Smooth muscle cell (in vitro differentiated cells): ENCODE measurements around the gene DYSF. TPM values are rescaled to one million over a fixed set of nuclear protein-coding genes. Genes with fewer than 3 reads are reported as not detected.

Experiments used
- DNase-seq: peaks from one replicate; lab custom pipeline; 2025; ENCODE audit not compliant: unreplicated experiment; lab: John Stamatoyannopoulos, UW
- H2AFZ ChIP-seq: fragments of 200-600 bp; sonication (generic); 2 replicates; pipeline ENCODE4 v1.6.0; 2016; ENCODE audit warnings: antibody characterized with exemption, low read depth, mild to moderate bottlenecking
- H3F3A ChIP-seq: fragments of 200-600 bp; sonication (generic); 2 replicates; pipeline ENCODE4 v1.6.0; 2017; ENCODE audit warnings: antibody characterized with exemption, low read depth
- H3K27ac ChIP-seq: fragments of 200-600 bp; sonication (generic); 2 replicates; pipeline ENCODE4 v1.5.1; 2016; ENCODE audit warnings: low read depth, mild to moderate bottlenecking
- H3K27me3 ChIP-seq: fragments of 200-600 bp; sonication (generic); 2 replicates; pipeline ENCODE4 v1.6.1; 2016; ENCODE audit warnings: low read depth, mild to moderate bottlenecking
- H3K36me3 ChIP-seq: fragments of 200-600 bp; sonication (generic); 2 replicates; pipeline ENCODE4 v1.5.1; 2016; ENCODE audit warnings: low read depth
- H3K4me1 ChIP-seq: fragments of 200-600 bp; sonication (generic); 2 replicates; pipeline ENCODE4 v1.5.1; 2016; ENCODE audit warnings: low read depth
- H3K4me2 ChIP-seq: fragments of 200-600 bp; sonication (generic); 2 replicates; pipeline ENCODE4 v1.6.0; 2016; ENCODE audit warnings: mild to moderate bottlenecking
- H3K4me3 ChIP-seq: fragments of 200-600 bp; sonication (generic); 2 replicates; pipeline ENCODE4 v1.5.1; 2016; ENCODE audit warnings: mild to moderate bottlenecking
- H3K79me2 ChIP-seq: fragments of 200-600 bp; sonication (generic); 2 replicates; pipeline ENCODE4 v1.6.0; 2016; ENCODE audit warnings: low read depth, mild to moderate bottlenecking
- H3K9ac ChIP-seq: fragments of 200-600 bp; sonication (generic); 2 replicates; pipeline ENCODE4 v1.6.0; 2016; ENCODE audit warnings: low read depth
- H3K9me3 ChIP-seq: fragments of 200-600 bp; sonication (generic); replicated peaks from 2 replicates; pipeline ENCODE4 v1.5.1; 2016; ENCODE audit warnings: low read depth
- H4K20me1 ChIP-seq: fragments of 200-600 bp; sonication (generic); 2 replicates; pipeline ENCODE4 v1.6.0; 2016; ENCODE audit warnings: low read depth
- CTCF ChIP-seq: fragments of 200-600 bp; sonication (generic); IDR thresholded peaks from 2 replicates; pipeline ENCODE4 v1.5.1; 2017; ENCODE audit warnings: borderline replicate concordance, mild to moderate bottlenecking, antibody characterized with exemption; ENCODE audit not compliant: insufficient read depth, poor library complexity, severe bottlenecking
- WGBS: methylation state at CpG from one replicate; pipeline ENCODE4 v1.1.7; 2016; ENCODE audit warnings: low lambda C conversion rate; 5-methylcytosine and 5-hydroxymethylcytosine counted together
- polyA plus RNA-seq: library from polyadenylated mRNA; unstranded; fragments of >200 nt; fragmentation: Nextera tagmentation; extraction: Ambion mirVana; gene quantifications from 2 replicates; pipeline ENCODE4 v1.2.1, GENCODE V29; 2016
- total RNA-seq: library from RNA; depleted of rRNA; stranded (reverse); fragments of >200 nt; gene quantifications from 2 replicates; pipeline ENCODE4 v1.2.3, GENCODE V29; 2014

Gene DYSF
- total and polyA plus RNA-seq, 2 experiments from 2014 or later: 0.64 to 1.6 TPM

GRCh38 chr2:71588497-71589170 is 135.3 kb downstream of the DYSF start:
- H3F3A ChIP-seq: no peaks in the 10 kb centered on the region
- peaks cover 16% of the 10 kb centered on the region for H3K4me1 ChIP-seq
- no peak for DNase-seq
- H3K79me2 ChIP-seq: no peaks in the 10 kb centered on the region
- 72% methylated on average over 10 of the region's 10 CpGs for WGBS
- H3K9me3 ChIP-seq: no peaks in the 10 kb centered on the region
- H3K4me2 ChIP-seq: no peak overlapping the region
- no peaks in the 10 kb centered on the region for H4K20me1 ChIP-seq
- no peak overlapping the region for H2AFZ ChIP-seq
- H3K27me3 ChIP-seq: no peaks in the 10 kb centered on the region
- no peaks in the 10 kb centered on the region for H3K36me3 ChIP-seq
- H3K9ac ChIP-seq: no peak overlapping the region
- no peak overlapping the region for H3K27ac ChIP-seq
- TF ChIP-seq CTCF: no peak
- H3K4me3 ChIP-seq: no peak overlapping the region

- Histone ChIP-seq H3K4me2 (no peak overlapping the region), H3K9me3 (no peaks in the 10 kb centered on the region), H3K27ac (no peak overlapping the region), H3K4me1 (peaks cover 16% of the 10 kb centered on the region), H3F3A (no peaks in the 10 kb centered on the region), H3K36me3 (no peaks in the 10 kb centered on the region), H3K9ac (no peak overlapping the region), H3K27me3 (no peaks in the 10 kb centered on the region), H4K20me1 (no peaks in the 10 kb centered on the region), H3K4me3 (no peak overlapping the region), H2AFZ (no peak overlapping the region), H3K79me2 (no peaks in the 10 kb centered on the region)
- DNase-seq: no peak
- TF ChIP-seq CTCF: no peak
- 81% methylated on average over 9 of the region's 10 CpGs for WGBS
These were observed 136.4 kb downstream of the DYSF start for GRCh38 chr2:71589763-71590162.

GRCh38 chr2:71591044-71591443 is 137.7 kb downstream of the DYSF start:
- WGBS: 94% methylated on average over 3 of the region's 3 CpGs
- Histone ChIP-seq H2AFZ (no peak overlapping the region), H3K79me2 (no peaks in the 10 kb centered on the region), H3K9me3 (no peaks in the 10 kb centered on the region), H3K27ac (no peak overlapping the region), H3K4me2 (no peak overlapping the region), H3K4me1 (peaks cover 16% of the 10 kb centered on the region), H3K36me3 (no peaks in the 10 kb centered on the region), H3K4me3 (no peak overlapping the region), H3F3A (no peaks in the 10 kb centered on the region), H3K27me3 (no peaks in the 10 kb centered on the region), H4K20me1 (no peaks in the 10 kb centered on the region), H3K9ac (no peak overlapping the region)
- no peak for TF ChIP-seq CTCF
- no peak for DNase-seq

- no peak overlapping the region for H2AFZ ChIP-seq
- no peak for DNase-seq
- no peaks in the 10 kb centered on the region for H3K36me3 ChIP-seq
- no peak for TF ChIP-seq CTCF
- H3K9ac ChIP-seq: no peak overlapping the region
- no peaks in the 10 kb centered on the region for H3K79me2 ChIP-seq
- H3K4me1 ChIP-seq: peaks cover 16% of the 10 kb centered on the region
- H3K9me3 ChIP-seq: no peaks in the 10 kb centered on the region
- no peak overlapping the region for H3K4me3 ChIP-seq
- no peak overlapping the region for H3K27ac ChIP-seq
- H3K4me2 ChIP-seq: no peak overlapping the region
- H3F3A ChIP-seq: no peaks in the 10 kb centered on the region
- no peaks in the 10 kb centered on the region for H4K20me1 ChIP-seq
- WGBS: 49% methylated on average over 10 of the region's 12 CpGs
- H3K27me3 ChIP-seq: no peaks in the 10 kb centered on the region
These were observed 138.9 kb downstream of the DYSF start for GRCh38 chr2:71592181-71592711.
